ENCODE data around the gene FAM3B. TPM values are rescaled to one million over a fixed set of nuclear protein-coding genes. Genes with fewer than 3 reads are reported as not detected.
A peak's percentile ranks its signal among the peaks of the same experiment; 100 is the strongest.

FAM3B gene
- total RNA-seq, 1 donor from 2014 or later = not detected

DNA sequence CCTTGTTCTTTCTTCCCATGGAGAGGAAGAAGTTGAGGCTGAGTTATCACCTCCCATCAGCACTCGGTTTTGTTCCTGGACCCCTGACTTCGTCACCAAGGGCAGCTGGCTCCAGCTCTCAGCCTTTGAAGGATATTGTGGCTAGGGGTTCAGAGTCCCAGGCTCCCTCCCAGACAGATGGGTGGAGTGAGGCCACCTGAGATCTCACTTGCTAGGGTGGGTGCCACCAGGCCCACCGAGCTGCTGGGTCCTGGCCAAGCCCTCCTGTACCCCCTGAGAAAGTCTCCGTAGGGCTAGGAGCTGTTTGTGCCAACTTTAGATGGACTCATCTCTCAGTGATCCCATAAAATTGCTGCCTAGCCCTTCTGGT lies 52.1 kb downstream of the FAM3B start:
- DNase-seq (ENCODE audit: low read depth) = no peak

DNA sequence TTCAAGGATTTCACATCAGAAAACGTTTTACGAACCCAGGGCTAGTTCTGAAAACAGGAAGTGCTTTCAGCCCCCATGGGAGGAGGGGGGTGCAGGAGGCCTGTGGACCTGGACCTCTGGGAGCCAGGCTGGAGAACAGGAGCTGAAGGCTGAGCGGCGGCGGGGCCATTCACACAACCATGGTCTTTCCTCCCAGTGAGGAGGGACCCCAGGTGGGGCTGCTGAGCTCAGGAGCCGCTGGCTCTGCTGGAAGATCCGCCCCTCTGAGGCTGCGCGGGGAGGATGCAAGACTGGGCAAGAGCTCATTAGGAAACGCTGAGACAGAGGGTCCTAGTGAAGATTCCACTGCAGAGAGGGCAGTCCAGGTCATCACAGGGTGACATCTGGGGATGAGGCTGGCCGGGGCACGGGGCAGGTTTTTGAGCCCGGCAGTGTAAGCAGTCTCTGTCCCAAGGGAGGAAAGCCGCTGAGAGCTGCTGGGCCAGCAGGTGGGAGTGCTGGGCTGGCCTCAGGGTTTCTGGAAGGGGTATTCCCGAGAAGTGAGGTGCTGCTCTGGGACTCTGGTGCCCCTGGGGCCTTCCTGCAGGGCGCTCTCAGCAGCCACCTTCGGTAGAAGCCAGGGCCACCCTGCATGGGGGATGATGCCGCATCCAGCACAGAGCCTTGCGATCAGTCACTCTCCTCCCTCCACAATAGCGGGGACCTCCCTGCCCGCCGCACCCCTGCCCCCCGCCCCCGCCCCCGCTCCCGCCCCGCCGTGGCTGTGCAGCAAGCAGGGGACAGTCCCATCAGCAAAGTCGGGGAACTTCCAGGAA lies 52.7 kb downstream of the FAM3B start:
- DNase-seq (ENCODE audit: low read depth) = no peak

DNA sequence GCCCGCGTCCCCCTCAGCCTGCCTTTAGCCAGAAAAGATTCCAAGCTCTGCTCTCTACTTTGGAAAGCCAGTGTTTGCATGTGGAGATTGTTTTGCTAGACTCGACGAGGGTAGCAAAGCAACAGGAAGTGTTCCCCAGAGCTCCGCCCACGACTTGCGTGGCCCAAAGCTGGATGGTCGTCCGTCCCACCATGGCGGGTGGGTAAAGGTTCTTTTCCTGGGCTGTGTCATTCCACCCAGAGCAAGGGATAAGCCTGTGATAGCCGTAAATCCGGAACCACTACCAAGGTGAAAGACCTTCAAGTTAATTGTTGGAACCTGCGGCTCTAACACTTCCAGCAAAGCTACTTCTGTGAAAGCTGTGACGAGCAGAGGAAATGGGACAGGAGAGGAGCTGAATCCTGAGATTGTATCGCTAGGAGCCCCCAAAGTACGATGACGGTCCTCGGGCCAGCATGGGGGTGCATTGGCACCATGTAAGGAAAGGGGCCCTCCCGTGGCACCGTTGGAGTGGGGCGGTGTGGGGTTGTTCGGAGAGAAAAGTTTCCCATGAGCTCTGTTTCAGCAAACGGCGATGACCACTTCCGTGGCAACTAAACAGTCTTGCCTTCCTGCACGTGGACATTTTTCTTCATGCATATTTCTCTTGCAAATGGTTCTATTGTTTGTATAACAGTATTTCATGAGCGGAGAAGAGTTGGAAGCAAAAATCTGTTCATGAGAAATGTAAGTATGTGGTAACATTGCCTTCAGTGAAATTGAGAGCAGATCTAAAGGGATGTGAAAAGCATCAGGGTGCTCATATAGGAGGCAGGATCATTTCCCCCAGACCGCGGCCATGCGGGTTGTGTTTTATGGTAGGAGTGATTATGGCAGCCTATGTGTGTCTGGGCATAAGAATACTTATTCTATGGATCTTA lies 53.6 kb downstream of the FAM3B start:
- no peak for DNase-seq (ENCODE audit: low read depth)

DNA sequence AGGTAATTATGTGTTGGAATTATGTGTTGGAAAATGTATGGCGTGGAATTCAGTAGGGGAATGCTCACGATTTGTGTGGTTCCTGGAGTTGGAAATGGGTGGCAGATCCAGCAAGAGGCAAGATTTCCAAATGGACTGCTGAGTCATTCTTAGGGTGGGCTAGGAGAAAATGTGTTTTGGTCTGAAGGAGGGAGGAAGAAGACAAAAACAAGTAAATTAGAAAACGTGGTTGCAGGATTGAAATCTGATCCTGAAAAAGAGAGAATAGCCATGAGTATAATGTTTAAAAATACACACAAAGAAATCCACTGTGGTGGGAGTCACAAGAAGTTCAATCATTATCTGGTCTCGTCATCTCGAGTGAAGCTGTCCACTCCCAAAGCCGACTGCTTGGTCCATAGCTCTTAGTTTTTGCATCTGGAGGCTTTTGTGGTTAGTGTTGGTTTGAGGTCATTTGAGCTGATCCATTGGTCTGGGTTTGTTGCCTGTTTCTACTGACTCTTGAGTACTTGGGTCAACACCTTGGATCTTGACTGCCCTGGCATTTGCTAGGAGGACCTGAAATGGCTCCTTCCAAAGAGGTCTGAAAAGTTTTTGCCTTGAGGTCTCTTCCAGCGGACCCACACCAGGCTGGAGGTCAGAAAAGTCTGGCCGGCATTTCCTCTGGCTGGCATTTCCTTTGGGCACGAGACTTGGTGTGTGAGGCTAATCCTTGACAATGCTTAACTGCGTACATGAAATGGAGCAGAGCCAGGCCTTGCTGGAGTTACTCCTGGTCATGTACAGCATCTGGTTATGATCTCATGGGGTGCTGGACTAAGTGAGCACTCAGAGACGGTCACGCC lies 54.5 kb downstream of the FAM3B start:
- DNase-seq (ENCODE audit: low read depth) = no peak

DNA sequence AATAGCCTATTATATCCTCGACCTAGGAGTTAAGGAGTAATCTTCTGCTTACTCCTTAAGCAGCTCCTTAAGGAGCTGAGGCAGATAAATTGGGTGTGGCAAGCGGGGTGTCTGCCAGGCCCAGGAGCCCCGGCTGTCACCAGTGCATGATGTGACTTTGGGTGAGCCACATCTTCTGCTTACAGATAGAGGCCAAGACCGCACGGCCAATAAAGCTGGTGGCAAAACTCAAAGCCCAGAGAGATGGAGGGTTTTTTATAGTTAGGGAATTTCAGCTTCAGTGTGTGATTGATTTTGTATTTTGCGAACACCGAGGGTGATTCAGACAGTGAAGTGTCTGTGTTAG lies 55.1 kb downstream of the FAM3B start:
- no peak for DNase-seq (ENCODE audit: low read depth)

DNA sequence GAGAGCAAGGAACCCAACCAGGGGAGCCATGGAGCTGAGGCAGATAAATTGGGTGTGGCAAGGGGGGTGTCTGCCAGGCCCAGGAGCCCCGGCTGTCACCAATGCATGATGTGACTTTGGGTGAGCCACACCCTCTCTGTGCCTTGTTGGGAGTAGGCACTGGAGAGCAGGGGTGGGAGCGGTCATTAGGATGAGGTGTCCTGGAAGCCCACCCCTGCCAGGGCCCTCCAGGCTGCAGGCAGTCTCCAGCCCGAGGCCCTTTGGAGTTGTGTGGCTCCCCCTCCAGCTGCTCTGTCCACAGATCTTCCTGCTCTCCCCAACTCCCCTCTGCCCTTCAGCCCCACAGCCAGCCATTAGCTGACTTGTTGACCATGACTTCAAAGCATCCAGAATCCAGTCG lies 56.7 kb downstream of the FAM3B start:
- no peak for DNase-seq (ENCODE audit: low read depth)

DNA sequence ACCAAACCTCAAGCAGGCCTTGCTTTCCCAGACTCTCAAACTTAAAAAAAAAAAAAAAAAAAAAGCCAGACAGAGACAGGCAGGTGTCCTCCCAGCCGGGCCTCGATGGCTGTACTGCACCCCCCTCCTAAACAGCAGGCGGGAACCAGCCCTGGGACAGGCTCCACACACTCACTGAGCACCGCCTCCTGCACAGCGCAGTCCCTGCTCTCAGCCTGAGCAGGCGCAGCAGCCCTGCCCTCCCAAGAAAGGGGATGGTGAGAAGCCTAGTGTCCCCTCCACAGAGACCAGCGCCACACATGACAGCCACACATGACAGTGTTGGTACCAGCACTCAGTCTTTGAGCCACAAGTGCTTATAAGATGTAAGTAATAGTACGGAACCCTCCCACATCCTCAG lies 57.2 kb downstream of the FAM3B start:
- no peak for DNase-seq (ENCODE audit: low read depth)

DNA sequence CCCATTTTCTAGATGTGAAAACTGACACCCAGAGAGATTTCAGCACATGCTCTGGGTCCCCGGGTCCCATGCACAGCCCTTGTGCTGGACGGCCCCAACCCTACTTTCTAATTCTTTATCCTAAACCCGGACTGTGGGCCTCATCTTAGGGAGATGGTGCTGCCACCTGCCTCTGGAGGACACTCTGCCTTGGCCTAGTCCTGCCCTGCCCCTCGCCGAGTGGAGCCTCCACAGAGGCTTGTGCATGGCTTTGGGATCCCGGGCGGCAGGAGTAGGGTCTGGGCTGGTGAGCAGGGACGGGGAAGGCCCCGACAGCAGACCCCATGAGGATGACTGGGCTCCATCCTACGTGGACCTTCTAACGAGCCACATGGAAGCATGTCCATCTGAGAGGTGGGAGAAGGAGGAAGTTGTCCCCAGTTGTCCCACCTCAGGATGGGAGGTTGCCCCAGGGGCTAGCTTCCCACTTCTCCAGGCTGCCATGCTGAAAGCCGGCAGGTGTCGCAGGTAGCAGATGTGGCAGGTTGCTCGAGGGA lies 57.6 kb downstream of the FAM3B start:
- DNase-seq (ENCODE audit: low read depth) = no peak

DNA sequence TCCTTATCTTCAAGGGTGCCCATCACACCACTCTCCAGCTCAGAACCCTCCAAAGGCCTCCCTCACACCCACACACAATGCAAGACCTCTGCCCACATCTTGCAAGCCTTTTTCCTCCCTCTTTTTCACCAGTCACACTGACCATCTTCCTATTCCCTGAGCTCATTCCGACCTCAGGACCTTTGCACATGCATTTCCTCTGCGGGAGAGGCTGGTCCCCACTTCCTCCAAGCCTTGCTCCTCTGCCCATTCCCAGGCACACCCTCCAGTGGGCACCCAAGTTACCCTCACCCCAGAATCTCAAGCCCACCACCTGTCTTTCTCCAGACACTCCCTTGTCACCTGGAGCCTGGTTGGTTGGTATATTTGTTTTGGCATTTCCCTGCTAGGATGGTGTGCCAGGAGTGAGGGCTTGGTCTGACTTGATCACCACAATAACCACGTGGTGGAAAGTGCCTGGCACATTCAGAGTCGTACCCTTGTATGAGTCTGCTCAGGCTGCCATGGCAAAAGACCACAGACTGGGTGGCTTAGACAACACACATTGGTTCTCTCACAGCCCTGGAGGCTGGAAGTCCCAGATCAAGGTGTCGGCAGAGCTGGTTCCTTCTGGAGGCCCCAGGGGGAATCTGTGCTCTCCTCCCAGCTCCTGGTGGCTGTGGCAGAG lies 58.4 kb downstream of the FAM3B start:
- DNase-seq (ENCODE audit: low read depth) = no peak

DNA sequence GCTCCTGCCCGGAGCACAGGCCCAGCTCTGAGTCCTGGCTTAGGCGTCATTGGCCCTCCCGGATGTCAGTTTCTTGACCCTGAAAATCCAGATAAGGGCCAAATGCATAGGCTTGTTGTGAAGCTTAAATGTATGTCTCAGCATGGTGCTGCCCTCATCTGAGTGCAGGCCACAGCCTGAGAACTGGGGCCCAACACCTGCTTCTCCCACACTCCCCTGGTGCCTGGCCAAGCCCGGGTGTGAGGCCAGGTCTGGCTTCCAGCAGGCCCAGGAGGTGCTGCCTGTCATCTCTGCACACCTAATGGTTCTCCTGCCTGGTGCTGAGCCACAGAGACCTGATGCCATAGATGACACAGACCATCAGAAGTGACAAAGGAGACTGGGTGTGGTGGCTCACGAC lies 59.3 kb downstream of the FAM3B start:
- DNase-seq (ENCODE audit: low read depth) = no peak

DNA sequence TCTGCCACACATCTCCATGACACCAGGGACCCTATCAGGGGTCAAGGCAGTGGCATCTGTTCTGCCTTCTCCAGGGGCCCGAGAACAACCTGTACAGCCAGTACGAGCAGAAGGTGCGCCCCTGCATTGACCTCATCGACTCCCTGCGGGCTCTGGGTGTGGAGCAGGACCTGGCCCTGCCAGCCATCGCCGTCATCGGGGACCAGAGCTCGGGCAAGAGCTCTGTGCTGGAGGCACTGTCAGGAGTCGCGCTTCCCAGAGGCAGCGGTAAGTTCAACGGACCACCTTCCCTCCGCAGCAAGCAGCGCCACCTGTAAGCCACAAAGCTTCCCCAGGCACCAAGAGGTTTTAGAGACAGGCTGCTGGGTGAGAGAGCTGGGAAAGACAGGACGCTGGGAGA lies 61.1 kb downstream of the FAM3B start:
- DNase-seq (ENCODE audit: low read depth) = no peak

DNA sequence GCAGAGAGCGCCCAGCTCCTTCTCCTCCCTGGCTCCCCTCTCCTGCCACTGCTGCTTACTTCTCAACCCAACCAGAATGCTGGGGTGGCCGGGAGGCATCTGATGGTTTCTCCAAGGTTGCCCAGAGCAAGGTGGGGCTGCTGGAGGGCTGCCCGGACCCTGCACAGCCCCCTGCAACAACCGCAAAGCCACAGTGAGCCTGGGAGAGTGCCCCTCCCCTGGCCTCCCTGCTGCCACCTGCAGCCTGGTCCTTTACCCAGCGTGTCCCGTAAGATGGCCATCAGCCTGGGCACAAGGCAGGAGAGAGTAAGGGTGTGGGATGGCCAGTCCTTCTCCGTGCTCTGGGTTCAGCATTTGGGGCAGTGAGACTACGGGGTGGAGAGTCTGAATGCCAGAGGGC lies 62.2 kb downstream of the FAM3B start:
- no peak for DNase-seq (ENCODE audit: low read depth)

DNA sequence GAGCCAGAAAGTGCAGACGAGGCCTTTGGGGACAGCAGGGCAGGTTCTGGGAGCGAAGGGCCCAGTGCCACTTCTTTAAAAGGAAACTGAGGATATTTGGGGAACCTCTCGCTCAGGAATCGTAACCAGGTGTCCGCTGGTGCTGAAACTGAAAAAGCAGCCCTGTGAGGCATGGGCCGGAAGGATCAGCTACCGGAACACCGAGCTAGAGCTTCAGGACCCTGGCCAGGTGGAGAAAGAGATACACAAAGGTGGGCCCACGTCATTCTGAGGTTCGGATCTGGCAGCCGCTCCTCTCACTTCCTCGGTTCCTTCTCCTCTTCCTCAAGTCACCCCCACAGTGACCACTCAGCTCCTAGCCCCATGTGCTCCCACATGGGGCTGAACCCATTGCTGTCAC lies 63.3 kb downstream of the FAM3B start:
- DNase-seq (ENCODE audit: low read depth) = no peak

DNA sequence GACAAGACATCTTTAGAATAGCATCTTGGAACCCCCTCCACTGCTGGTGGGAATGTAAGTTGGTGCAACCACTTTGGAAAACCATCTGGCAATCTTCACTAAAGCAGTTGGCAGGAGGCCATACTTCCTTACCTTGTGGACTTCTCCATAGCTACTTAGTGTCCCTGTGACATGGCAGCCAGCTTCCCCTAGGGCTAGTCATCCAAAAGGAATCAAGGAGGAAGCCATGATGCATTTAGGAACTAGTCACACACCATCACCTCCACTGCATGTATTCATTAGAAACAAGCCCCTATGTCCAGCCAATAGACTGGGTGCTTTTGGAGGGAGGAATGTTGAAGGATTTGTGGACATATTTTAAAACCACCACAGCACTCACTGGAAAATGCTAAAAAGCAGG lies 65.1 kb downstream of the FAM3B start:
- DNase-seq (ENCODE audit: low read depth) = no peak

DNA sequence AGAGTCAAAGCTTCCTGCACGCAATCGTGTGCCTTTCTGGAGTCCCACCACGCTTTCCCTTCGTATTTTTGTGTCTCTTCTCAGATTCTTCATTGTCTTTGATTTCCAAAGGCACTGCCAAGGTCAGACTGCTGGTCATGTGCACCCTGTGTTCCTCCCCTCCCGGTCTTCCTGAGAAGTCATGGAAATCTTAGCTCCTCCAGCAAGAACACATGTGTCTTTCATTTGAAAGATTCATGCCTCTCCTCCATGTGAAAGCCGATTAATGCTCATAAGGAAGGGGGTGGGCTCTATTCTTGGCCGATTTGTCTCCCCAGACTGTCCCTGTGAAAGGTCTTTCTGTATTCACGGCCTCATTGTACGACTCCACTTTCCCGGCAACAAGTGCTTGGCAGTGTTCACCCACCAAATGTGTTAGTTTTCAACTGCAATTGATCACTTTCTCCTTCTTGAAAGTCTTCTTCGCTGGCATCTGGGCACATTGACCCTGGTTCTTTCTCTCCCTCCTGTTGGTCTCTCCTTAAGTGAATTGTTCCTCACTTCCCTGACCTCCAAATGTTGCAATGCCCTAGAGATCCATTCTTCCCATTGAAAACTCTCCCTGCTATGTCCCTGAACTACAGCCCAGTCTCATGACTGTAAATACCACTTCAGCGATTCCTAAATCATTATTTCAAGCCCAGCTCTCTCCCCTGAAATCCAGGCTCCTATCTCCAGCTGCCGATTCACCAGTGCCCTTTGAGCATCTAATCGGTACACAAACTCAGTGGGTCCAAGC lies 70.6 kb downstream of the FAM3B start:
- no peak for DNase-seq (ENCODE audit: low read depth)

DNA sequence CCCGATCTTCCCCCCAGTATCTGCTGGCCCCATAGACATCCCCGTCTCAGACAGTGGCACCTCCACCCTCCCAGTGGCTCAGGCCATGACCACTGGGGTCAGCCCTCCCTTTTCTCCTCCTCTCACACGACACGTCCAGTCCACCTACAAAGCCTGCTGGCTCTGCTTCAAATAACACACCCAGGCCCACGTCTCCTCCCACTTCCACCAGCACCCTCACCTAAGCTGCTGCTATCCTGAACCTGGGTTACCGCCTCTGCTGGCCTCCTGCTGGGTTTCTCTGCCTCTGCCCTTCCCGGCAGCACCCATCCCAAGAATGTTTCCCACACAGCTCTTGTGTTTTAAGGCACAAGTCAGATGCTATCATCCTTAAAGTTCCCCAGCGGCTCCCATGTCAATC lies 71.2 kb downstream of the FAM3B start:
- no peak for DNase-seq (ENCODE audit: low read depth)

DNA sequence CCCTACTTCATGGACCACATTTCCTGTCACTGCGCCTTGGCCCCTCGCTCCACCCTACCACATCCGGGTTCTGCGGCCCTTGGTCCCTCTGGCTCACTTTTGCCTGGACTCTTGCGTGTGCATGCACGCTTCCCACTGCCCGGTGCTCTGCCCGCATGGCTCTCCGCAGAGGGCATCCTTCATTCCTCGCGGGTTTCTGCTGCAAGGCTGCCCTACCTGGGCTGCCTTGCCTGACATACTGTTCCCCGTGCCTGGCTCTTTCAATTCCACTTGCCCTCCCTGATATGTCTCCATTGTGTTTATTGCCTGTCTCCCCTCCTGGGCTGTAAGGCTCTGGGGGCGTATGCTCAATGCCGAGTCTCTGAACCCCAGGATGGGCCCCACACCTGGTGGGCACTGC lies 71.7 kb downstream of the FAM3B start:
- DNase-seq (ENCODE audit: low read depth) = no peak

DNA sequence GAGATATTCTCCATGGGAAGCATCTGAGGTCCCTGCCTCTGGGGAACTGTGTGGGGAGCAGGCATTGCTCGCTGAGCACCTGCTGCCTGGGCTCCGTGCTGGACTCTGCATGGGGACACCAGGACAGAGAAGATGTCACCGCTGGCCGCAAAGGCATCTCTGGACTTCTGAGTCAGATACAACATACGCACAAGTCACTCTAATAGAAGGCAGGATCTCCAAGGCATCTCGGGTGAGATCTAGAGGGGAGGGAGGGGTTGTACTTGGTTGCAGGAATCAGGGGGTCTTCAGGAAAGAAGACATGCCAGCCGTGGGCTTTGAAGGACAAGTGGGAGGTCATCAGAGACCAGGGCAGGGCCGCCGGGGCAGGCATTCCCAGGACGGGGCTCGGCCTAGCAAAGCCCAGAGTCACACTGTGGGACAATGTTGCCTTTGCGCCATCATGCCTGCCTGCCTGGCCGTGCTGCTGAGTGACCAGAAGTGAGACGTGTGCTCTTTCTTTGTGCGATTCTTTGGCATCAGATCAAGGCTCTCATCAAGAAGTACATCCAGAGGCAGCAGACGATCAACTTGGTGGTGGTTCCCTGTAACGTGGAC lies 73.5 kb downstream of the FAM3B start:
- DNase-seq (ENCODE audit: low read depth) = no peak

DNA sequence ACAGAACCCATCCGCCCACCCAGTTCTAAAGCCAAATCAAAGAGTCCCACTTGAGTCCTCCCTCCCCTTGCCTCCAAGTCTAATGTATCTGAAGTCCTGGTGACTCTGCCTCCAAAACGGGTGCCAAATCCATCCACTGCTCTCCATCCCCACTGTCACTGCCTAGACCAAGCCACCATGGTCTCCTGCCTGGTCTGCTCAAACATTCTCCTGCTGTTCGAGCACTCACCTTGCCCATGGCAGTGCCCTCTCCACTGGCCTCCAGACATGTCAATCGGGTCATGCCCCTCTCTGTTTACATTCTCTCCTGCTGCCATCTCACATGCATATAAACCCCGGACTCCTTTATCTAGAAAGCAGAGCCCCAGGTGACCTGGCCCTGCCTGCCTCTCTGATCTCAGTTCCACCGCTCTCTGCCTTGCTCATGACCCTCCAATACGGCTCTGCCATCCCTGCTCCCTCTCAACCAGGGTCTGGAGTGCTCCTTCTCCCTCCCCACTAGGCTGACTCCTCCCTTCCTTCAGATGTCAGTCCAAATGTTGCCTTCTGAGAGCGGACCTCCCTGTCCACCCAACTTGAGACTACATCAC lies 77.4 kb downstream of the FAM3B start:
- DNase-seq (ENCODE audit: low read depth) = no peak

DNA sequence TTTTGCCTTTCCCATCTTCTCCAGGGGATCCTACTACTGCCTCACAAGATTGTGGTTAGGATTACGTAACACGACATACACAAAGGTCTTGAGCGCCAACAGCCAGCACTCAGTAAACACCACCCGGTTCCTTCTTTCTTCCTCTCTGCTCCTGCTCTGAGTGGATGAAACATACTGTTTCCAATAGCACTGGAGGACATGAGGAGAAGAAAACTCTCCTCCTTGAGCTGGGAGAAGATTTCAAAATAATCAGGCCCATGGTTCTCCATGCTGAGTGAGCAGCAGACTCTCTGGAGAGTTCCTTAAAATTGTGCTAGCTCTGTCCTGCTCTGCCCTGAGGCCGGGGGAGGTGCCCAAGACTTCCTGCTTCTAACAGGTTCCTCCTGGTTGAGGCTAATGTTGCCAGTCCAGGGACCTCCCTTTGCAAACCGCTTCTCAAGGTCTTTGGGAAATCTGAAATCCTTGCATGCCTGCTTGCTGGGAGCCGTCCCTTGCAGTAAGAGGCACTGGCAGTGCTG lies 80.0 kb downstream of the FAM3B start:
- DNase-seq (ENCODE audit: low read depth) = peak; percentile 46
